H9 (cell line): ENCODE measurements around the gene MCAM. TPM values are rescaled to one million over a fixed set of nuclear protein-coding genes. Genes with fewer than 3 reads are reported as not detected.

Source experiments
- DNase-seq: peaks from one replicate; pipeline ENCODE4 v3.0.0-alpha.2; 2017
- H2AFZ ChIP-seq: one replicate; pipeline ENCODE4 v1.6.1; 2013; ENCODE audit warnings: mild to moderate bottlenecking, low read length, control low read depth, moderate library complexity
- H2AK5ac ChIP-seq: 2 replicates; pipeline ENCODE4 v1.6.1; 2013; ENCODE audit warnings: low read length, control low read depth, mixed read lengths; ENCODE audit not compliant: insufficient read length
- H2BK120ac ChIP-seq: one replicate; pipeline ENCODE4 v1.6.1; 2013; ENCODE audit warnings: low read depth, mild to moderate bottlenecking, low read length, control low read depth, inconsistent platforms; ENCODE audit not compliant: poor library complexity, severe bottlenecking
- H2BK12ac ChIP-seq: 2 replicates; pipeline ENCODE4 v1.6.1; 2013; ENCODE audit warnings: low read length, control low read depth, mixed read lengths, low read depth; ENCODE audit not compliant: insufficient read length
- H2BK15ac ChIP-seq: 2 replicates; pipeline ENCODE4 v1.6.1; 2013; ENCODE audit warnings: low read depth, low read length, control low read depth
- H2BK20ac ChIP-seq: one replicate; pipeline ENCODE4 v1.6.1; 2013; ENCODE audit warnings: low read depth, mild to moderate bottlenecking, low read length, control low read depth, inconsistent platforms; ENCODE audit not compliant: poor library complexity, severe bottlenecking
- H2BK5ac ChIP-seq: 2 replicates; pipeline ENCODE4 v1.6.1; 2013; ENCODE audit warnings: low read length, control low read depth, mixed read lengths; ENCODE audit not compliant: insufficient read length
- H3K14ac ChIP-seq: 2 replicates; pipeline ENCODE4 v1.6.1; 2013; ENCODE audit warnings: low read length, control low read depth; ENCODE audit not compliant: insufficient read depth
- H3K18ac ChIP-seq: 2 replicates; pipeline ENCODE4 v1.6.1; 2013; ENCODE audit warnings: low read depth, mild to moderate bottlenecking, mixed read lengths, low read length, control low read depth; ENCODE audit not compliant: insufficient read length
- H3K23ac ChIP-seq: 2 replicates; pipeline ENCODE4 v1.6.1; 2013; ENCODE audit warnings: low read length, control low read depth, mixed read lengths, low read depth; ENCODE audit not compliant: insufficient read length
- H3K23me2 ChIP-seq: 2 replicates; pipeline ENCODE4 v1.6.1; 2013; ENCODE audit warnings: low read depth, mild to moderate bottlenecking, mixed read lengths, low read length, control low read depth; ENCODE audit not compliant: insufficient read length, poor library complexity, severe bottlenecking
- H3K27ac ChIP-seq: 2 replicates; pipeline ENCODE4 v1.5.1; 2013; ENCODE audit warnings: low read length, control low read depth, mixed read lengths, low read depth; ENCODE audit not compliant: insufficient read length
- H3K27me3 ChIP-seq: 2 replicates; pipeline ENCODE4 v1.6.1; 2013; ENCODE audit warnings: low read length, control low read depth, inconsistent platforms; ENCODE audit not compliant: insufficient read depth
- H3K4ac ChIP-seq: 2 replicates; pipeline ENCODE4 v1.6.1; 2013; ENCODE audit warnings: low read depth, mild to moderate bottlenecking, control low read depth, inconsistent platforms, low read length, moderate library complexity
- H3K4me1 ChIP-seq: 2 replicates; pipeline ENCODE4 v1.6.1; 2013; ENCODE audit warnings: low read length, control low read depth, inconsistent platforms; ENCODE audit not compliant: insufficient read depth
- H3K4me2 ChIP-seq: 2 replicates; pipeline ENCODE4 v1.6.1; 2013; ENCODE audit warnings: low read length, control low read depth, mixed read lengths; ENCODE audit not compliant: insufficient read length, insufficient read depth
- H3K56ac ChIP-seq: 2 replicates; pipeline ENCODE4 v1.6.1; 2013; ENCODE audit warnings: low read depth, mild to moderate bottlenecking, mixed read lengths, low read length, control low read depth; ENCODE audit not compliant: insufficient read length
- H3K79me1 ChIP-seq: 2 replicates; pipeline ENCODE4 v1.6.1; 2013; ENCODE audit warnings: low read depth, mild to moderate bottlenecking, moderate library complexity, low read length, control low read depth, inconsistent platforms; ENCODE audit not compliant: insufficient read depth, poor library complexity, severe bottlenecking
- H3K79me2 ChIP-seq: 2 replicates; pipeline ENCODE4 v1.6.1; 2013; ENCODE audit warnings: low read length, control low read depth, inconsistent platforms; ENCODE audit not compliant: insufficient read depth
- H3K9ac ChIP-seq: 2 replicates; pipeline ENCODE4 v1.6.1; 2013; ENCODE audit warnings: low read length, control low read depth, mixed read lengths; ENCODE audit not compliant: insufficient read length; ENCODE audit errors: extremely low read depth
- H3K9me3 ChIP-seq: one replicate; pipeline ENCODE4 v1.6.1; 2013; ENCODE audit warnings: low read depth, low read length, inconsistent platforms; ENCODE audit not compliant: control insufficient read depth
- H3T11ph ChIP-seq: one replicate; pipeline ENCODE4 v1.6.1; 2013; ENCODE audit warnings: mild to moderate bottlenecking, low read length, control low read depth, inconsistent platforms
- H4K20me1 ChIP-seq: one replicate; pipeline ENCODE4 v1.6.1; 2013; ENCODE audit not compliant: control insufficient read depth, insufficient read length, insufficient read depth
- H4K5ac ChIP-seq: 2 replicates; pipeline ENCODE4 v1.6.1; 2013; ENCODE audit warnings: low read depth, mild to moderate bottlenecking, mixed read lengths, low read length, control low read depth; ENCODE audit not compliant: insufficient read length
- H4K8ac ChIP-seq: replicated peaks from 2 replicates; pipeline ENCODE4 v1.6.1; 2013; ENCODE audit warnings: low read length, control low read depth, mixed read lengths, low read depth; ENCODE audit not compliant: insufficient read length
- H4K91ac ChIP-seq: 2 replicates; pipeline ENCODE4 v1.6.1; 2013; ENCODE audit warnings: low read depth, mild to moderate bottlenecking, moderate library complexity, mixed read lengths, low read length, control low read depth; ENCODE audit not compliant: insufficient read length
- H3K27ac Mint-ChIP-seq, 3 experiments: 2 replicates in 2 of 3; 3 replicates in 1 of 3; pipeline ENCODE4 v1.8.0; 2020 to 2021; ENCODE audit warnings: mixed read lengths in 3 of 3, mild to moderate bottlenecking in 1 of 3, moderate library complexity in 1 of 3
- H3K27me3 Mint-ChIP-seq: 2 replicates; pipeline ENCODE4 v1.8.0; 2021; ENCODE audit warnings: low read depth, mild to moderate bottlenecking, moderate library complexity, mixed read lengths
- H3K36me3 Mint-ChIP-seq, 3 experiments: 2 replicates in 2 of 3; 3 replicates in 1 of 3; pipeline ENCODE4 v1.8.0; 2020 to 2021; ENCODE audit warnings: low read depth in 3 of 3, mixed read lengths in 3 of 3; ENCODE audit not compliant: insufficient read depth in 1 of 3
- H3K4me1 Mint-ChIP-seq, 2 experiments: 2 replicates each; pipeline ENCODE4 v1.8.0; 2020; ENCODE audit warnings: mixed read lengths in 2 of 2
- H3K4me3 Mint-ChIP-seq, 2 experiments: 2 replicates in 1 of 2; 3 replicates in 1 of 2; pipeline ENCODE4 v1.8.0; 2020 to 2021; ENCODE audit warnings: mild to moderate bottlenecking in 2 of 2, mixed read lengths in 2 of 2, moderate library complexity in 1 of 2
- H3K9me3 Mint-ChIP-seq, 2 experiments: 2 replicates in 1 of 2; 3 replicates in 1 of 2; pipeline ENCODE4 v1.8.0; 2020; ENCODE audit warnings: mild to moderate bottlenecking in 2 of 2, mixed read lengths in 2 of 2, moderate library complexity in 1 of 2
- CTCF ChIP-seq: fragments of 200-600 bp; sonication (generic); conservative IDR thresholded peaks from 3 replicates; pipeline ENCODE4 v1.8.0; 2021; ENCODE audit warnings: antibody characterized with exemption, mild to moderate bottlenecking
- WGBS: extraction: QIAGEN DNeasy Blood & Tissue Kit; methylation state at CpG from one replicate; pipeline ENCODE4 v1.1.7; 2013; ENCODE audit warnings: missing lambda C conversion rate, low lambda C conversion rate, mixed read lengths; ENCODE audit not compliant: insufficient read length; ENCODE audit errors: extremely low coverage; 5-methylcytosine and 5-hydroxymethylcytosine counted together
- total RNA-seq: library from RNA; stranded (reverse); gene quantifications from 2 replicates; pipeline ENCODE4 v1.2.1, GENCODE V29; 2021

MCAM gene
- total RNA-seq, 1 experiment from 2014 or later, result 21.5 TPM

GRCh38 chr11:119293461-119293860, 23.5 kb downstream of the MCAM start:
- Histone ChIP-seq H3K23ac (no peak overlapping the region), H2AK5ac (no peak overlapping the region), H3K79me1 (no peaks in the 10 kb centered on the region), H4K20me1 (no peaks in the 10 kb centered on the region), H2BK20ac (no peak overlapping the region), H3K4me2 (no peak overlapping the region), H3K4ac (no peak overlapping the region), H3K9ac (no peak overlapping the region), H2BK15ac (no peak overlapping the region), H3K79me2 (no peaks in the 10 kb centered on the region), H2BK5ac (no peak overlapping the region), H3K18ac (no peak overlapping the region), H3K23me2 (no peaks in the 10 kb centered on the region), H4K8ac (no peak overlapping the region), H2AFZ (no peak overlapping the region), H4K5ac (no peak overlapping the region), H3K4me1 (no peaks in the 10 kb centered on the region), H3K56ac (no peak overlapping the region), H2BK120ac (no peak overlapping the region), H3K14ac (no peak overlapping the region), H3K9me3 (no peaks in the 10 kb centered on the region), H3T11ph (no peak overlapping the region), H4K91ac (no peak overlapping the region), H3K27me3 (no peaks in the 10 kb centered on the region), H3K27ac (no peak overlapping the region), H2BK12ac (no peak overlapping the region)
- no peak for DNase-seq
- Mint-ChIP-seq H3K27ac (no peak overlapping the region; a peak in 1 of 7 replicates), H3K27me3 (no peaks in the 10 kb centered on the region), H3K9me3 (peaks cover 0 to 4% of the 10 kb centered on the region in 2 experiments; a peak in 2 of 5 replicates), H3K36me3 (peaks cover 28 to 59% (median 46%) of the 10 kb centered on the region in 3 experiments; a peak in 6 of 7 replicates), H3K4me1 (no peaks in the 10 kb centered on the region), H3K4me3 (no peak overlapping the region)
- no CpG with 5 or more reads among the region's 3 CpGs for WGBS
- no peak for TF ChIP-seq CTCF
